HG02571 (cell line): ENCODE results near the gene ROBO2.

Experiments used
- ATAC-seq: cut with Tn5 transposase; IDR thresholded peaks from one replicate; pipeline ENCODE4 v1.9.1; 2021; ENCODE audit warnings: mild to moderate bottlenecking, moderate library complexity; ENCODE audit not compliant: unreplicated experiment

The ROBO2 gene

GRCh38 chr3:77096966-77097890, 57.3 kb downstream of the ROBO2 start:
- ATAC-seq, result no peak

DNA sequence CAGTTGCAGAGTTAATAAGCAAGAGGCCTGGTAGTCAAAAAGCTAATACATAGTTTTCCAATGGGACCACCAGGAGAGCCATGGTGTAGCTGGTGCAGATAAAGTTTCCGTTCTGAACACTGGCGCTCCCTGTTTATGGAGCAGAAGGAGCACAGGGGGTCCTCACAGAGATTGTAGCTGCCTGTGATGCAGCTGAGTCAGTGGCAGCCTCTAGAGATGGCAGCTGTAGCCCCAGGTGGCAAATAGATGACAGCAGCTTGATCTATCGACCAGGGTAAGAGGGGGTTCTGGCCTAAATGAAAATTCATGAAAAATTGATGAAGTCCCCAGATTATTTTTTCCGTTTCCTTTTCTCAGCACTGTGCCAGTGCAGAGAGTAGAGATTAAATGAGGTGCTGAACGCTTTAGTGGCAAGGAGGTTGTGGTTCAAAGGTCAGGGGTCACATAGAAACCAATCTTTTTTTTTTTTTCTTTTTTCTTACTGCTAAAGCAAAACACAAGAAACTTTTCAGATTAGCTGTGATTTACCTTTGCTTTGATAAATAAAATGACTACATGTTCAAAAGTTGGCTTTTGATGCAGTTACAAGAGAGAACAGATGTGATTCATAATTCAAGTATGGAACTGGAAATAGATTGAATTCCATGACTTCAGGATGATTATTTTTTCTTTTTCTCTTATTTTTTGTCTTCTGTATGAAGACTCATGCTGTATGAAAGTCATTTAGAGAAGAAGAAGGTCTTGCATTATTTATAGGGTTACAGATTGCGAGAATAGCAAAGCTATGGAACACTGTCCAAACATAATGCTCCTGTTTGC, 63.3 kb downstream of the ROBO2 start:
- no peak for ATAC-seq

DNA sequence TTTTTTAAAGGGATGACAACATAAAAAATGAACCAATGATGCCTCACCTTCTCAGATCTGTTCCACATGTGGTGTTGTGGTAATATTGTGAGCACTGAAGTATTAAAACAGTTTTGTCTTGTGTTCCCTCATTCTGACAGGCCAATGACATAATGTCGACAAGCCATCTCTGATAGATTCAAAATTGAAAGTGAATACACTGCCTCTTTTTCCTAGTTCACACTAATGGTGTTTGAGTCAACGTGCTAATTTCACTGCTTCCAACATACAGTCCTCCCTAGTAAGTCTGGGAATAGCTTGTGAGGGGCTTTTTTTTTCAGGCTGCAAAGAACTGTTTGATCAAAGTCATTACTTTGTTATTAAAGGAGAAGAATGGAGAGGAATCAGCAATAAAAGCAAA, 82.8 kb downstream of the ROBO2 start:
- no peak for ATAC-seq

- no peak for ATAC-seq
Observed at GRCh38 chr3:77125966-77126365, 86.1 kb downstream of the ROBO2 start.

DNA sequence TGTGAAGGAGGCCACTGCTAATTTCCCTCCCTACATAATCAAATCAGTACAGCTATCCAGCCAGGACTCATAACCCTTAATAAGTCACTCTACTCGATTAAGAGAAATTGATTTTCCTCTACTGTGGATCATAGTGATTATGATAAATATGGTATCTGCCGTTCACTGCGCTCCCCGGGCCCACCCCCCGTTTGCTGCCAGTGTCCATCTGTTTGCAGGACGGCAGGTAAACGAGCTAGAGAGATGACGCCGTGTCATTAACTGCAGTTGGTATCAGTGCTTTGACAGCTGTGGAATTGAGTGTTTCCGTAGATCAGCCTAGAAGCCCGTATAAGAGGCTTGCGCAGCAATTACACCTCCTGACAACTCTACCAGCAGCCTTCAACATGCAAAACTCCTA, 94.9 kb downstream of the ROBO2 start:
- ATAC-seq, result no peak

DNA sequence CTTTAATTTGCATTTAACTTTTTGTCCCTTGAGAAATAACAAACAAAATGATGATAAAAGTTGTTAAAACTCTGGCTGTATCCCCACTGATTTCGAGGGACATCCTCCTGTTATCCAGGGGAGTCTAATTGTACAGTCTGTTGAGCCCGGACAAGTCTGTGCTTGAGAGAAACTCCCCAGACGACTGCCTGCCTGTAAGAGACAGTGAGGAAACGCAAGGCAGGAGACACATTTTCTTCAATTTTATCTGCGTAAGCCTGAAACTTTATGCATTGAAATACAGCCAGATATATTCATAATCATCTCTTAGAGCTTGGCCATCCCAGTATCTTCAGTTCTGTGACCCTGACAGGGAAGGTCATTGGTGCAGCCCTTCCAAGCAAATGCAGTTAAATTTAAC, 97.7 kb downstream of the ROBO2 start:
- no peak for ATAC-seq

DNA sequence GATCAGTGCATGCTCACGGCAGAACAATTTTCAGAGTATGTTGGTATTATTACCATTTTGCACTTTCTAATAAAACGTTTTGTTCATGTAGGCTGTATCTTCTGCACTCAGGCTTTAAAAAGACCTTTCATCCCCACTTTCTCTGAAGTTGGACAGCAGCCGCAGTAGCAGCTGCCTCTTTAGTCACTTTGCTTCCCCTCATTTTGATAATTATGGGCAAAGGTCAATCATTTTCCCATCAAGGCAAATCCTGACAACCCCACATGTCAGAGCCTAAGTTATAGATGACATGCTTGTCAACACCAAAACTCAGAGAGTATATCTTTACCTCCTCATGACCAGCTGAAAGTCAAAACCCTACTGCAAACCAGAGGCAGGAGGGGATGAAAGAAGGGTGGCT, 99.7 kb downstream of the ROBO2 start:
- ATAC-seq, result no peak

DNA sequence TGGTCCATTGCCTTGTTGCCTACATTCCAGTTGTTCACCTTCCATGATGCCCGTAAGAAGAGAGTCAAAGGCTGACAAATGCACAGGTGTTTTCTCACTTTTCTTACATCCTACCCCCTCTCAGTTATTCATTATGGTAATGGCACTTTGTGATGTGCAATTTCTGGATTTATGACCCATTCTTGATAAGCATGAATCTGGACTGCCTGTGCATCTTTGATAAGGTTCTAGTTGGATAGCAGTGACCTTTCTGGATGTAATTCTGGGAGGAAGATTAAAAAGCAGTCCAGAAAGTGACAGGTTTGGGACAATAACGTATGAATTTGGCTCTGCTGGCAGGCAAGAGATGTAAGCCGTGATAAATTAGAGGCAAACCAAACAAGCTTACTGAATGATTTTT, 101.5 kb downstream of the ROBO2 start:
- ATAC-seq, result no peak

GRCh38 chr3:77142578-77142977, 102.7 kb downstream of the ROBO2 start:
- no peak for ATAC-seq

- ATAC-seq, result no peak
Observed at GRCh38 chr3:77146004-77146403, 106.1 kb downstream of the ROBO2 start.

GRCh38 chr3:77147836-77148578, 108.1 kb downstream of the ROBO2 start:
- ATAC-seq, result no peak

DNA sequence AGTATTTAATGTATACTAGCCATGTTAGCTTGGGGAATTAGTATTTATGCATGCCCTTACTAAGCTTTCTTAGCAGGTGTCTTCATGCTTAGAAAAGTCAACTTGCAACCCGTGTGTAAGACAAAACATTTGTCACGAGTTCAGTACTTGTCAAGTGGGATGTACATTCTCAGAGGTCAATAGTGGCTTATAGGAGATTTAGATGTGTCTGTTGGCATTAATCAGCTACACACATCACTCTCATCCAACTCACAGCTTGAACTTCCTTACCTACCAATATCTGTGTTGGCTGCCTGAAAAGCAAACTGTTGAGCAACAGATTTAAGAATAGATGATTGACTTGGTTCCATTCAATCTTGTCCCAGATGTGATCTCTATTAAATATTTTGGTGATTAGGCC, 109.5 kb downstream of the ROBO2 start:
- no peak for ATAC-seq

GRCh38 chr3:77150028-77150427, 110.1 kb downstream of the ROBO2 start:
- ATAC-seq, result no peak

DNA sequence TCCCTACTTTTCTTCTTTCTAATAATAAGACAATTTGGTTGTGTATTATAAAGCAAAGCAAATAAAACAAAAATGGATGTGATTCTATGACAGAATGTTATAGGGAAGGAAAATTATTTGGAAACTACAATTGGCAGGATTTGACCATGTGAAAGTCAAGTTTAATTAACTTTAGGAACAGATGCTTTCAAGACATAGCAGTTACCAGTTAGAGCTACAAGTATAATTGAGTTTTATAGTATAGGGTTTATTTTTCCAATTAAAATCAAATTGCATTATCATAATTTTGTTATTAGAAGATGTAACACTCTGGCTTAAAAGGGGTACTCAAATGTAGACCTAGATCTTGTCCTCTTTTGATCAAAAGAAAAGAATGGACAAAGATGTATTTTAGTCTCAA, 110.9 kb downstream of the ROBO2 start:
- ATAC-seq, result no peak

DNA sequence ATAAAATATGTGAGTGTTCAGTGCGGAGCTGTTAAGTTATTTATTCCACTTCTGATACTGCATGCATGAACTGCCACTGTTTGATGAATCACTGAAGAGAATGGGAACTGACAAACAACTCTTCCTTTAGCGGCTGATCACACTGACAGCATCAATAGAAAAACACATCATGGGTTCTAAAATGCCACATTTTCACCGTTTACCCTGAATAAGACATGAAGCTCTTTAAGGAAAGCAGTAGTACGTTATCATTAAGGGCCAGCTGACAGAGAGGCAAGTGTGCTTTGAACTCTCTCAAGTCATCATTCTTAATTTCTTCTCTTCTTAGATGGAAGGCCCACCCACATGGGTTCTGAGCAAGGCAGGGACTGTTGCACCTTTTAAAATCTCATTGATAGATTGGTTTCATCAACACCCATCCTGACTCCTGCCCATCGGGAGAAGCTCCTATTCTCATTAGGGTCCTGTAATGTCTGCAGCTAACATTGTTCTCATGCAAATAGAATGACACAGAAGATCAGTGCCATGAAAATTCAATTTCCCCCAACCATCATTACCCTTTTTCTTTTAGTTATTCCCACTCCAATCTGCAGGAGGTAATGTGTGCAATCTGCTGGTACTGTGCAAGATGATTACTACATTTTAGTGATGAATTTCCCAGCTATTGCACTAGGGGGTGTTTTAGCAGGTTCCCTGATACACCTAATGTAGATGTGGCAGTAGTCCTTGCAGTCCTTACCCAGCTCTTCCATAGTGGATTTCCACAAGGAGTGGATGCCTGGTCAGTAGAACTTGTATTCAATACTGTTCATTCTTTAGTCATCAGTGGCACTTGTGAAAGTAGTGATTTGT, 119.1 kb downstream of the ROBO2 start:
- no peak for ATAC-seq

- no peak for ATAC-seq
Observed at GRCh38 chr3:77160931-77161497, 121.1 kb downstream of the ROBO2 start.

DNA sequence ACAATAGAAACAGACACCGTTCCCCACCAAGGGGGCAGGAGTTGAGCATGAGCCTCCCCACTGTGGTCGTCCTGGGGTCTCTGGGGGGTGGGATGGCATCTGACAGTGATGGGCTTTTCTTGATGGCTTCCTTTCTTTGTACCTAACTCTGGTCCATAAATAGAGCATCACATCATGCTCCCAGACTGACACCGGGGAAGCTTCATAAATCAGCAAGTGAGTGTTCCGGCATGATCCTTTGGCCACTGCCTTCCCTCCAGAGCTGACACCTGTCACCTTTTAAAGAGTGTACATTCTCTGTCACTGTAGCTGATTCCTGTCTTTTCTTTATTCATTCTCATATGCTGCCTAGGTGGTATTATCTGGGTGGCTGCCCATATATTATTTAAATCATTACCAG, 129.9 kb downstream of the ROBO2 start:
- ATAC-seq, result no peak

DNA sequence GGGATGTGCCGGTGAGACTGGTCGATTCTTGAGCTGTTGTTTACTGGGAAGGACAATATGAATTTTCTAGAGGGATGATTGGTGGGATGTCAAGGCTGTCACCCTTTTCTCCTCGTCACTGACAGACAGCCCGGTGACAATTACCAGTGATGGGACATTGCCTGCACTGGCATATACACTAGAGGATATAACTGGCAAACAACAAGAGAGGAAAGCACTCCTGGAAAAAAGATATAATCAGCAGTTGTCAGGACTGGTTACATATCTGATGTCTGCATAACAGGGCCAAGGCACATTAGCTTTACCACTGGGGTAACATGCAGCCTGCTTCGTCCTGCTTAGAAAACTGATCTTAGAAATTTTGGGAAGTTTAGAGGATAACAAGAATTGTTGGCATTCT, 131.1 kb downstream of the ROBO2 start:
- ATAC-seq, result no peak

GRCh38 chr3:77179762-77180161, 139.9 kb downstream of the ROBO2 start:
- ATAC-seq, result no peak

- no peak for ATAC-seq
Observed at GRCh38 chr3:77182341-77182740, 142.4 kb downstream of the ROBO2 start.
